Kasumi-1 (cell line): Measurements from ENCODE around the gene MTA3.

ENCODE experiments used
- DNase-seq, 2 experiments: peaks; one replicate each; lab custom pipeline; 2025; lab: John Stamatoyannopoulos, UW

MTA3 gene

GRCh38 chr2:42733852-42734251 is 165.4 kb downstream of the MTA3 start:
- no peak for DNase-seq

- no peak for DNase-seq
Measured at GRCh38 chr2:42736598-42737322, 168.3 kb downstream of the MTA3 start.

GRCh38 chr2:42741140-42741539 is 172.7 kb downstream of the MTA3 start:
- DNase-seq = no peak

GRCh38 chr2:42742740-42743658 is 174.6 kb downstream of the MTA3 start:
- no peak for DNase-seq

- DNase-seq = no peak
Measured at GRCh38 chr2:42743659-42743990, 175.2 kb downstream of the MTA3 start.

GRCh38 chr2:42744545-42745082 is 176.2 kb downstream of the MTA3 start:
- no peak for DNase-seq

GRCh38 chr2:42747422-42747821 is 179.0 kb downstream of the MTA3 start:
- no peak for DNase-seq

- no peak for DNase-seq
Measured at GRCh38 chr2:42748840-42749239, 180.4 kb downstream of the MTA3 start.

GRCh38 chr2:42752314-42752713 is 183.9 kb downstream of the MTA3 start:
- DNase-seq = peak; percentile 96 to 97

GRCh38 chr2:42752816-42753813 is 184.7 kb downstream of the MTA3 start:
- DNase-seq = peak; percentile 71 to 84

GRCh38 chr2:42754021-42754775 is 185.8 kb downstream of the MTA3 start:
- DNase-seq = no peak

GRCh38 chr2:42754776-42755140 is 186.3 kb downstream of the MTA3 start:
- no peak for DNase-seq

- DNase-seq = peak in 1 of 2 experiments; percentile 6
Measured at GRCh38 chr2:42755191-42755880, 186.9 kb downstream of the MTA3 start.

- DNase-seq = no peak
Measured at GRCh38 chr2:42756150-42756775, 187.8 kb downstream of the MTA3 start.

- no peak for DNase-seq
Measured at GRCh38 chr2:42756966-42757513, 188.6 kb downstream of the MTA3 start.

- DNase-seq = no peak
Measured at GRCh38 chr2:42757981-42758740, 189.7 kb downstream of the MTA3 start.

- no peak for DNase-seq
Measured at GRCh38 chr2:42758751-42759150, 190.3 kb downstream of the MTA3 start.

GRCh38 chr2:42761554-42761953 is 193.1 kb downstream of the MTA3 start:
- DNase-seq = no peak

- no peak for DNase-seq
Measured at GRCh38 chr2:42762155-42762554, 193.7 kb downstream of the MTA3 start.
